Tibial artery (tissue), 4 donors: Measurements from ENCODE around the gene ZBED2.
"Not testable (repeated sequence)": the region's sequence is repeated elsewhere in the genome, so short reads cannot be mapped to it uniquely, and the experiment has no call there.

ENCODE experiments used
- DNase-seq, 2 donors: peaks; one replicate each; pipeline ENCODE4 v3.0.0-alpha.2; 2019
- H3K27ac ChIP-seq, 2 donors: fragments of 200-600 bp; sonication (generic) in 1 of 2; 1 replicate in 1 of 2; 2 replicates in 1 of 2; pipeline ENCODE4 v1.5.1; 2018 to 2019; ENCODE audit warnings: mild to moderate bottlenecking in 1 of 2
- H3K27me3 ChIP-seq, 2 donors: fragments of 200-600 bp; sonication (generic) in 1 of 2; one replicate each; pipeline versions ENCODE4 v1.5.1 to v1.6.0; 2016 to 2019
- H3K36me3 ChIP-seq, 3 donors: fragments of 200-600 bp; sonication (generic) in 2 of 3; one replicate each; pipeline ENCODE4 v1.5.1; 2016 to 2019; ENCODE audit warnings: mild to moderate bottlenecking in 2 of 3
- H3K4me1 ChIP-seq, 4 donors: fragments of 200-600 bp; sonication (generic) in 2 of 4; 1 replicate in 3 of 4; 2 replicates in 1 of 4; pipeline ENCODE4 v1.5.1; 2016 to 2019
- H3K4me3 ChIP-seq, 2 donors: fragments of 200-600 bp; sonication (generic) in 1 of 2; 1 replicate in 1 of 2; 2 replicates in 1 of 2; pipeline ENCODE4 v1.5.1; 2018 to 2019; ENCODE audit warnings: mild to moderate bottlenecking in 2 of 2
- H3K9me3 ChIP-seq, 3 donors: fragments of 200-600 bp; sonication (generic) in 1 of 3; one replicate each; pipeline ENCODE4 v1.5.1; 2016 to 2019
- intact Hi-C: fragments of 100-400 bp; cut with DNase I; formaldehyde crosslinking; loops from one replicate; pipeline ENCODE4 v1.15.0; 2023; ENCODE audit warnings: low total_unique reads
- TF ChIP-seq, protein P1 (sequence below), 2 experiments: fragments of 200-600 bp in 1 of 2; fragments of 450-650 bp in 1 of 2; IDR thresholded peaks; one replicate each; pipeline ENCODE4 v1.5.1; 2017 to 2019; ENCODE audit warnings: antibody characterized with exemption in 2 of 2, mild to moderate bottlenecking in 1 of 2, moderate library complexity in 1 of 2

ZBED2 gene, protein sequence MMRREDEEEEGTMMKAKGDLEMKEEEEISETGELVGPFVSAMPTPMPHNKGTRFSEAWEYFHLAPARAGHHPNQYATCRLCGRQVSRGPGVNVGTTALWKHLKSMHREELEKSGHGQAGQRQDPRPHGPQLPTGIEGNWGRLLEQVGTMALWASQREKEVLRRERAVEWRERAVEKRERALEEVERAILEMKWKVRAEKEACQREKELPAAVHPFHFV

DNA sequence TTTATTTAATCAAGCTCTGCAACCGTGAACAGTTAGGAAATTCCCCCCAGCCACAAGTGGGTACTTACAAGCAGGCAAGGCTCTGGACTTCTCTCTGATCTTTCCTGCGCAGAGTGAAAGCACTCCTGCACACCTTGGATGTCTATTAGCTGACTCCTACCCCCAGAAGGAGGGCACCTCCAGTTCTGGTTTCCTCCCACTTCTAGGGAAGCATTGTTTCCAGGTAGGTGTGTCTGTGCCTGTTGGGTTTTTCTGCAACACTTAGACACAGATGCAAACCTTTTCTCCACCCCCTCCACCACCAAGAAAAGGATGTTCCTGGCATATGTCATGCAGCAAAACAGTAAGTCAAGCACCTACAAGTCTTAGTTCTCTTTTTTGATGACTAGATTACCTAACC is at the start of gene ZBED2:
TSS of gene ZBED2 (minus strand) at position 115 of the 400 bp plus-strand sequence. CDS start 1,145 bp downstream, outside the sequence.
- intact Hi-C loops = no loop called here
- Histone ChIP-seq H3K36me3 (no peaks in the 10 kb centered on the region), H3K4me1 (no peaks in the 10 kb centered on the region), H3K27ac (no peak within 1 kb of the TSS), H3K4me3 (no peak within 1 kb of the TSS), H3K27me3 (no peaks in the 10 kb centered on the region), H3K9me3 (no peaks in the 10 kb centered on the region)
- DNase-seq = no peak
- TF ChIP-seq, protein P1, sequence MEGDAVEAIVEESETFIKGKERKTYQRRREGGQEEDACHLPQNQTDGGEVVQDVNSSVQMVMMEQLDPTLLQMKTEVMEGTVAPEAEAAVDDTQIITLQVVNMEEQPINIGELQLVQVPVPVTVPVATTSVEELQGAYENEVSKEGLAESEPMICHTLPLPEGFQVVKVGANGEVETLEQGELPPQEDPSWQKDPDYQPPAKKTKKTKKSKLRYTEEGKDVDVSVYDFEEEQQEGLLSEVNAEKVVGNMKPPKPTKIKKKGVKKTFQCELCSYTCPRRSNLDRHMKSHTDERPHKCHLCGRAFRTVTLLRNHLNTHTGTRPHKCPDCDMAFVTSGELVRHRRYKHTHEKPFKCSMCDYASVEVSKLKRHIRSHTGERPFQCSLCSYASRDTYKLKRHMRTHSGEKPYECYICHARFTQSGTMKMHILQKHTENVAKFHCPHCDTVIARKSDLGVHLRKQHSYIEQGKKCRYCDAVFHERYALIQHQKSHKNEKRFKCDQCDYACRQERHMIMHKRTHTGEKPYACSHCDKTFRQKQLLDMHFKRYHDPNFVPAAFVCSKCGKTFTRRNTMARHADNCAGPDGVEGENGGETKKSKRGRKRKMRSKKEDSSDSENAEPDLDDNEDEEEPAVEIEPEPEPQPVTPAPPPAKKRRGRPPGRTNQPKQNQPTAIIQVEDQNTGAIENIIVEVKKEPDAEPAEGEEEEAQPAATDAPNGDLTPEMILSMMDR (IDR thresholded peaks at IDR 0.05) = no peak

DNA sequence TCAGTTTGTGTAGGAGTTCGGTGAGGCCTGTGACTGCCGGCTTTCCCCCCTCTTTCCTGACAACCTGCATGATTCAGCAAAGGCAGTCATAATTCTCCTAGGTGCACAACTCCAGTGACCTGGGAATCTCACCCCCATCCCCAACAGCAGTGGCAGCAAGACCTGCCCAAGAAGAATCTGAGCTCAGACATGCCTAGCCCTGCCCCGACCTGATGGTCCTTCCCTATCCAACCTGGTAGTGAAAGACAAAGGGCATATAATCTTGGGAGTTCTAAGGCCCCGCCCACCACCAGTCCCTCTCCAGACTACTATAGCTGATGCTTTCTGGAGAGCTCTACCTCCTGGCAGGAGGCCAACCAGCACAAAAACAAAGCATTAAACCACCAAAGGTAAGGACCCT is 44.2 kb upstream of the ZBED2 start:
- no peak overlapping the region for H3K27ac ChIP-seq
- no peak overlapping the region for H3K4me3 ChIP-seq
- no peaks in the 10 kb centered on the region for H3K27me3 ChIP-seq
- H3K9me3 ChIP-seq = no peaks in the 10 kb centered on the region
- H3K4me1 ChIP-seq = no peaks in the 10 kb centered on the region
- H3K36me3 ChIP-seq = no peaks in the 10 kb centered on the region
- TF ChIP-seq, protein P1 (IDR thresholded peaks at IDR 0.05) = no peak
- DNase-seq = no peak
- intact Hi-C loops = no loop called here

DNA sequence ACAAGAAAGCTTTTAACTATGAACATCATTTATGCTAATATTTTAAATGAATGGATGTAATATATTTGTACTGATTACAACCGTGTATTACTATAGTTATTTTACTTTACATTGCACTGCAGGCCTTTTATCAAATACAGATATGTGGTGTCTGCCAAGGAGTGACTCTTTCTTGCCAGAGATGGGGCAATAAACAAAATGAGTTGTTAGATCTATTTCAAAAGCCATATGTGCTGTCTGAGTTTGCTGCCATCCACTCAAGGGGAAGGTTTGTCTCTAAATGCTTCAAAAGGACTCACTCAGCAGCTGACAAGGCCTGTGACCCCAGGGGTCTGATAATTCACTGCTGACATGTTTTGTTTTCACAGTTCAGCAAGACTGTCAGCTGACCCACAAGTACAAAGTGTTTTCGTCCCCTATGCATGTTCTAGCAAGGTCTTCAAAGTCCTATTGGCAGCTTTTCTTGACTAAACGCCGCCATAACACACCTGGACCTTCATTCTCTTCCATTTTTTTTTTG is 41.3 kb upstream of the ZBED2 start:
- TF ChIP-seq, protein P1 (IDR thresholded peaks at IDR 0.05) = no peak

DNA sequence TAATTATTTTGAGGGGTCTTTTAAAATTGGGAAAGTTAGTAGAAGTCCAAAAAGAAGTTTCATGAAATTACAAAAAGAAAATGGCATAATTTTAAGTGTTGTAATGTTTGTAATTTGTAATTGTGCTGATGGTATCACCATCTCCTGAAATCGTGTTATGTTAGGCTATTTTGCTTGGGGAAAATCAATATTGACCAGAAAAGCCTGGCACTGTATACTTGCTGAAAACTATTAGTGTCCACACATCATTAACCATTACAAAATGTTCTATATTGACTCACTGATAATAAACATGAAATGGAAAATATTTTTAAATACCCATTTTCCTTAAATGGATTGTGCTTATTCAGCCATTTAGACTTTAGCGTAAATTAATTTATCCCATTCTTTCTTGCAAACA is 40.3 kb upstream of the ZBED2 start:
- Histone ChIP-seq H3K36me3 (no peaks in the 10 kb centered on the region), H3K4me3 (no peak overlapping the region), H3K9me3 (no peaks in the 10 kb centered on the region), H3K27ac (no peak overlapping the region), H3K4me1 (no peaks in the 10 kb centered on the region), H3K27me3 (no peaks in the 10 kb centered on the region)
- intact Hi-C loops = no loop called here
- DNase-seq = no peak
- TF ChIP-seq, protein P1 (IDR thresholded peaks at IDR 0.05) = no peak

More for the DNA sequence above, 41.3 kb upstream of the ZBED2 start:
- Histone ChIP-seq H3K4me1 (no peaks in the 10 kb centered on the region), H3K27ac (no peak overlapping the region), H3K27me3 (no peaks in the 10 kb centered on the region), H3K36me3 (no peaks in the 10 kb centered on the region), H3K4me3 (no peak overlapping the region), H3K9me3 (no peaks in the 10 kb centered on the region)
- DNase-seq = no peak
- intact Hi-C loops = no loop called here

DNA sequence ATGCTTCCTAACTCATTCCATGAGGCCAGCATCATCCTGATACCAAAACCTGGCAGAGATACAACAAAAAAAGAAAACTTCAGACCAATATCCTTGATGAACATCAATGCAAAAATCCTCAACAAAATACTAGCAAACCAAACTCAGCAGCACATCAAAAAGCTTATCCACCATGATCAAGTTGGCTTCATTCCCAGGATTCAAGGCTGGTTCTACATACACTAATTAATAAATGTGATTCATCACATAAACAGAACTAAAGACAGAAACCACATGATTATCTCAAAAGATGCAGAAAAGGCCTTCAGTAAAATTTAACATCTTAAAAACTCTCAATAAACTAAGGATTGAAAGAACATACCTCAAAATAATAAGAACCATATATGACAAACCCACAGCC is 35.5 kb upstream of the ZBED2 start:
- H3K4me1 ChIP-seq, H3K27ac ChIP-seq, intact Hi-C loops, DNase-seq, H3K4me3 ChIP-seq, H3K27me3 ChIP-seq, H3K9me3 ChIP-seq, H3K36me3 ChIP-seq: not testable (repeated sequence)

DNA sequence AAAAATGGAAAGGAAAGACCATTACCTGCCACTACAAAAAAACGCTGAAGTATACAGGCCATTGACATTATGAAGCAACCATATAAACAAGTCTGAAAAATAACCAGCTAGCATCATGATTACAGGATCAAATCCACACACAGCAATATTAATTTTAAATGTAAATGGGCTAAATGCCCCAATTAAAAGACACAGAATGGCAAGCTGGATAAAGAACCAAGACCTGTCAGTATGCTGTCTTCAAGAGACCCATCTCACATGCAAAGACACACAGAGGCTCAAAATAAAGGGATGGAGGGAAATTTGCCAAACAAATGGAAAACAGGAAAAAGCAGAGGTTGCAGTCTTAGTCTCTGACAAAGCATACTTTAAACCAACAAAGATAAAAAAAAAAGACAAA is 33.9 kb upstream of the ZBED2 start:
- H3K36me3 ChIP-seq, H3K4me3 ChIP-seq, H3K9me3 ChIP-seq, H3K27ac ChIP-seq, intact Hi-C loops, DNase-seq, H3K4me1 ChIP-seq, H3K27me3 ChIP-seq: not testable (repeated sequence)

DNA sequence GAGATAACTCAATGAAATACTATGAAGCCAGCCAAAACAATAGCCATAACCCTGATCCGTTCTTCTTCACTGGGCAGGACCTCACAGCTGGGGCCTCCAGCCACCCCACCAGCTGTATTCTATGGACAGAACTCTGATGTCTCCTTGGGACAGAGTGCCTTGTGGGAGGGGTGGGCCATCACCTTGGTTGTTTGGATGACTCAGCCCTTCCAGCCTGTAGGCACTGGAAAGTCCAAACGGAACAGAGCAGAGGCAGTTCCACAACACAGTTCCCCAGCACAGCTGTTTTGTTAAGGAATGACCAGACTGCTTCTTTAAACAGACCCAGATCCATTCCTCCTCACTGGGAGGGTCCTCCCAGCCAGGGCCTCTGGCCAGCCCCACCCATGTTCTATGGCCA is 31.9 kb upstream of the ZBED2 start:
- TF ChIP-seq, protein P1 (IDR thresholded peaks at IDR 0.05) = no peak
- no peak overlapping the region for H3K27ac ChIP-seq
- H3K4me1 ChIP-seq = no peaks in the 10 kb centered on the region
- H3K9me3 ChIP-seq = peaks cover 0 to 5% (median 0%) of the 10 kb centered on the region in 3 donors
- no peak overlapping the region for H3K4me3 ChIP-seq
- H3K27me3 ChIP-seq = no peaks in the 10 kb centered on the region
- no peaks in the 10 kb centered on the region for H3K36me3 ChIP-seq
- intact Hi-C loops = no loop called here
- DNase-seq = no peak
